ENCODE results near the gene AFG3L2. TPM values are rescaled to one million over a fixed set of nuclear protein-coding genes. Genes with fewer than 3 reads are reported as not detected.

The AFG3L2 gene
- total RNA-seq, 2 donors from 2014 or later, result 47.1 to 49.5 TPM

DNA sequence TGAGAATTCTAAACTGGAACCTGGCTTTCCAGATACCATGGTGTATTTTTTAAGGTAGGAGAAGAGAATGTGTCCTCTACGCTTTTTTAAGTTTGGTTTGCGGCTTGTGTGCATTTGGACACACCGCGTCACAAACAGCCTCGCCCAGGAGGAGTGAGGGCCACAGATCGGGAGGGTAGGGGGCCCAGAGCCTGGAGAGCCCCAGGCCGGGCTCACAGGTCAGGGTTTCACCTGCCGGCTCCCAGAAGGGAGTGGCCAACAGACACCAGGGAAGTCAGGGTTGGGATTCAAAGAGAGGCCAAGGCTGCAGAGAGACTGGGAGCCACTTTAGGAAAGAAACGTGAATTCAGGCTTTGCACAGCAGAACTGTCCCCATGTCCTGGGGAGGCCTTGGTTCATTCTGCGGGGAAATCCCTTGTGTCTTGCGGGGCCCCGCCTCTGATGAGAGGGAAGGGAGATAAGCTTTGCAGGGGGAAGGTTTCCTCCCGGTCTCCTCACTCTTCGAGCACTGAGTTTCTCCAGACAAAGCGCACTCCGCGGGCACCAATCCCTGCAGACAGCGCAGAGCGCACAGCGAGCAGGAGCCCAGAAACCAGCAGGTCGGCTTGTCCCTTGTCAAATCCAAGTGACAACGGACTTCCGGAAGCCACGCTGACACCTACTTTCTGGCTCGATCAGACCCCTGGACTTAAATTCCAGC lies 70.9 kb downstream of the AFG3L2 start:
- H3K9me3 Mint-ChIP-seq, result peaks cover 4% of the 10 kb centered on the region
- no peak overlapping the region for H3K27ac ChIP-seq (ENCODE audit: low read depth, low read length)

DNA sequence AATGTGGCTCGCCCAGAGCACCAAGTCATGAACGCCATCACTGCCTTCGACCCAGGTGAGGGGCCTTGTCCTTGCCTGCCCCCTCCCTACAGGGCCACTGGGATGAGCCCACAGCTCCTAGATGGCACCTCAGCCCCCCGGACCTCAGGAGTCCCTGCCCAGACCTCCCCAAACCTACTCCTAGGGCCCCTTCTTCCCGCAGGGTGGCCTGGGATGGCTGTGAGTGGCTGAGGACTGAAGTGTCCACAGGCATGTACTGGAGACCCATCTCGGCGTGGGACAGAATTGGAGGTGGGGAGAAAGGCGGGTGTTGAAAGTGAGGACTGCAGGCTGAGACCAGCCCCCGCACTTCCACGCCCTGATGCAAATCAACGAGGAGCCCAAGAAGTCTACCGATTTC lies 71.8 kb downstream of the AFG3L2 start:
- Mint-ChIP-seq H3K27me3 (ENCODE audit: insufficient read depth) (peaks cover 38% of the 10 kb centered on the region), H3K27ac (no peak overlapping the region)
- WGBS, 2 experiments (ENCODE audit: insufficient coverage in 1 of 2, insufficient read length in 1 of 2), result 95 to 100% methylated on average over 4 to 11 of the region's 12 CpGs

More for the DNA sequence above, 70.9 kb downstream of the AFG3L2 start:
- WGBS, 2 experiments (ENCODE audit: insufficient coverage in 1 of 2, insufficient read length in 1 of 2), result 46 to 64% methylated on average over 20 to 25 of the region's 25 CpGs
- Mint-ChIP-seq H3K27ac (no peak overlapping the region), H3K36me3 (ENCODE audit: low read depth) (peaks cover 15% of the 10 kb centered on the region), H3K4me1 (peaks cover 15% of the 10 kb centered on the region), H3K27me3 (ENCODE audit: insufficient read depth) (peaks cover 38% of the 10 kb centered on the region), H3K4me3 (peak overlapping the region; percentile 70)
- TF ChIP-seq, protein P1, sequence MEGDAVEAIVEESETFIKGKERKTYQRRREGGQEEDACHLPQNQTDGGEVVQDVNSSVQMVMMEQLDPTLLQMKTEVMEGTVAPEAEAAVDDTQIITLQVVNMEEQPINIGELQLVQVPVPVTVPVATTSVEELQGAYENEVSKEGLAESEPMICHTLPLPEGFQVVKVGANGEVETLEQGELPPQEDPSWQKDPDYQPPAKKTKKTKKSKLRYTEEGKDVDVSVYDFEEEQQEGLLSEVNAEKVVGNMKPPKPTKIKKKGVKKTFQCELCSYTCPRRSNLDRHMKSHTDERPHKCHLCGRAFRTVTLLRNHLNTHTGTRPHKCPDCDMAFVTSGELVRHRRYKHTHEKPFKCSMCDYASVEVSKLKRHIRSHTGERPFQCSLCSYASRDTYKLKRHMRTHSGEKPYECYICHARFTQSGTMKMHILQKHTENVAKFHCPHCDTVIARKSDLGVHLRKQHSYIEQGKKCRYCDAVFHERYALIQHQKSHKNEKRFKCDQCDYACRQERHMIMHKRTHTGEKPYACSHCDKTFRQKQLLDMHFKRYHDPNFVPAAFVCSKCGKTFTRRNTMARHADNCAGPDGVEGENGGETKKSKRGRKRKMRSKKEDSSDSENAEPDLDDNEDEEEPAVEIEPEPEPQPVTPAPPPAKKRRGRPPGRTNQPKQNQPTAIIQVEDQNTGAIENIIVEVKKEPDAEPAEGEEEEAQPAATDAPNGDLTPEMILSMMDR (conservative IDR thresholded peaks at IDR 0.05), result no peak
- peaks cover 16% of the 10 kb centered on the region for H3K36me3 ChIP-seq (ENCODE audit: control insufficient read depth, insufficient read depth, low read length)
- H3K4me3 ChIP-seq (ENCODE audit: low read length), result peak overlapping the region; percentile 81
- H3K9ac ChIP-seq (ENCODE audit: extremely low read depth, low read length, poor library complexity, severe bottlenecking), result no peak overlapping the region
- DNase-seq, result peak; percentile 72
- H3K4me1 ChIP-seq (ENCODE audit: control insufficient read depth, insufficient read depth, low read length), result peaks cover 8% of the 10 kb centered on the region
- H3K9me3 ChIP-seq (ENCODE audit: control insufficient read depth, low read length), result peaks cover 9% of the 10 kb centered on the region
- peaks cover 28% of the 10 kb centered on the region for H3K27me3 ChIP-seq (ENCODE audit: control insufficient read depth, insufficient read depth, low read length, poor library complexity, severe bottlenecking)

DNA sequence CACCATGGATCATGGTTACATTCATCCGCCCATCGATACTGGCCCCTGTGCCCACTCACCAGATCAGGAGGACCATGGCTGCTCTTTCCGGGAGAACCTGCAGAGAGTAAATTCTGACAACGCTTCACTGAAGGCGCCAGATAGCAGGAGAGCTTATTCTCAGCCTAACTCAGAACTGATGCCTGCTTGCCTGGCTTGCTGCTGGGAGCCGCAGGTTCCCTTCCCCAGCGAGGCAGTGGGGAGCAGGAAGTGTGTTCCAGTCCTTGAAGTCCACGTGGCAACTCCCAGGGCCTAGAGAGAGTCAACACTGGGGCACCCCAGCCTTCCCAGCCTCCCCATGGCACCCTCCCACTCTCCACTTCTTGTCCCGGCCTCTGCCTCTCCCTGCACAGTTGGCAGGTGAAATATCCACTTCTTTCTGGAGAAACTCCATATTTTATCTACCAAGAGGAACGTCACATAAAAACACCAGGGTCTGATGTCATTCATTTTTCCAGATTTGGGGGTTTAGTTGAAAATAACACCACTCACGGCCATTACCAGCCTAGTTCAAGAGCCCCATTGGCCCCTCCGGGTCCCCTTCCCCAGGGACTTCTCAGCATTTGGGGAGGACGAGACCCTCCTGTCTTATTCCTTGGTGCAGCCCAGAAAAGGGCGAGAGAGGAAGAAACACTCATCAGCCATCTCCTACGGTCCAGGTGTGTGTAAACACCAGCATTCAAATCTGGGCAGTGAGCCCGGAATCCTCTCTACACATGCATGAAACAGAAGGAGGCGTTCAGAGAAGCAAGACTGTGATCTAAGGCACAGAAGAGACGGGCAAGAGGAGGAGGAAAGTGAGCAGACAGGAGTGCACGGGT lies 72.4 kb downstream of the AFG3L2 start:
- no peak overlapping the region for H3K27ac ChIP-seq (ENCODE audit: low read depth, low read length)
- Mint-ChIP-seq H3K9me3 (no peaks in the 10 kb centered on the region), H3K4me3 (no peak overlapping the region), H3K4me1 (peaks cover 15% of the 10 kb centered on the region), H3K27ac (no peak overlapping the region), H3K27me3 (ENCODE audit: insufficient read depth) (peaks cover 36% of the 10 kb centered on the region), H3K36me3 (ENCODE audit: low read depth) (peaks cover 3% of the 10 kb centered on the region)
- no peak overlapping the region for H3K9ac ChIP-seq (ENCODE audit: extremely low read depth, low read length, poor library complexity, severe bottlenecking)
- TF ChIP-seq, protein P1 (conservative IDR thresholded peaks at IDR 0.05), result no peak
- WGBS, 2 experiments (ENCODE audit: insufficient coverage in 1 of 2, insufficient read length in 1 of 2), result 85 to 91% methylated on average over 16 to 19 of the region's 19 CpGs
- peaks cover 8% of the 10 kb centered on the region for H3K4me1 ChIP-seq (ENCODE audit: control insufficient read depth, insufficient read depth, low read length)
- H3K27me3 ChIP-seq (ENCODE audit: control insufficient read depth, insufficient read depth, low read length, poor library complexity, severe bottlenecking), result peaks cover 34% of the 10 kb centered on the region
- no peak for DNase-seq
- no peaks in the 10 kb centered on the region for H3K9me3 ChIP-seq (ENCODE audit: control insufficient read depth, low read length)
- H3K36me3 ChIP-seq (ENCODE audit: control insufficient read depth, insufficient read depth, low read length), result peaks cover 3% of the 10 kb centered on the region
- no peak overlapping the region for H3K4me3 ChIP-seq (ENCODE audit: low read length)

More for the DNA sequence above, 71.8 kb downstream of the AFG3L2 start:
- no peak for DNase-seq
- Histone ChIP-seq H3K4me3 (ENCODE audit: low read length) (no peak overlapping the region), H3K27ac (ENCODE audit: low read depth, low read length) (no peak overlapping the region), H3K27me3 (ENCODE audit: control insufficient read depth, insufficient read depth, low read length, poor library complexity, severe bottlenecking) (peaks cover 29% of the 10 kb centered on the region), H3K9ac (ENCODE audit: extremely low read depth, low read length, poor library complexity, severe bottlenecking) (no peak overlapping the region), H3K36me3 (ENCODE audit: control insufficient read depth, insufficient read depth, low read length) (peaks cover 7% of the 10 kb centered on the region), H3K4me1 (ENCODE audit: control insufficient read depth, insufficient read depth, low read length) (peaks cover 8% of the 10 kb centered on the region), H3K9me3 (ENCODE audit: control insufficient read depth, low read length) (peaks cover under 1% of the 10 kb centered on the region)
- peaks cover 8% of the 10 kb centered on the region for H3K36me3 Mint-ChIP-seq (ENCODE audit: low read depth)
- H3K4me3 Mint-ChIP-seq, result no peak overlapping the region
- peaks cover 15% of the 10 kb centered on the region for H3K4me1 Mint-ChIP-seq
- TF ChIP-seq, protein P1 (conservative IDR thresholded peaks at IDR 0.05), result no peak
- no peaks in the 10 kb centered on the region for H3K9me3 Mint-ChIP-seq
